ENCODE results near the gene TBX15. TPM values are rescaled to one million over a fixed set of nuclear protein-coding genes. Genes with fewer than 3 reads are reported as not detected.

TBX15 gene
- total RNA-seq, 1 experiment from 2014 or later = 0.09 TPM

DNA sequence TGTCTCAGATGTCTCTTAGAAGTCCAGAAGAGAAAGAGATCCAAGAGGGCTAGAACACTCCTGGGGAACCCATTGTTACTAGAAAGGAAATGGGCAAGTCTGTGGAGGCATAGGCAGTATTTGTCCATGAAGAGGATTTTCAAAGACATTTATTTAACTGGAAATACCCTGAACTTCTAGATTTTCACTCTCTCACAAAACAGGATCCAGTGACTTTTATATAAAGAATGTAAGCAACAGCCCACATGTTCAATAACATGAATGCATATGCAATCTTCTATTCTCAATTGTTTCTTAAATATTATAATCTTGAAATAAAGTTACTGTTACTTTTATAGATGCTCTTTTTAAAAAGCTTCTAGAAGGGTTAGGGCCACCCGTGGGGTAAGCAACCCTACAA is 53.4 kb downstream of the TBX15 start:
- intact Hi-C loops (cut with micrococcal nuclease) = no loop called here
- no peaks in the 10 kb centered on the region for H3K36me3 Mint-ChIP-seq (ENCODE audit: insufficient read depth, unreplicated experiment)
- no peak for DNase-seq (ENCODE audit: unreplicated experiment)
- no TSS peak for BruUV-seq (replicated peaks)
- no peaks in the 10 kb centered on the region for H3K4me1 Mint-ChIP-seq (ENCODE audit: insufficient read depth, unreplicated experiment)
- H3K27ac Mint-ChIP-seq (ENCODE audit: low read depth, unreplicated experiment) = no peak overlapping the region
- no peak overlapping the region for H3K4me3 Mint-ChIP-seq (ENCODE audit: unreplicated experiment)
- peaks cover 25% of the 10 kb centered on the region for H3K27me3 Mint-ChIP-seq (ENCODE audit: insufficient read depth, unreplicated experiment)
- TF ChIP-seq CTCF (IDR thresholded peaks at IDR 0.05; ENCODE audit: unreplicated experiment) = no peak
- CTCF ChIA-PET = no interaction called here
- no peaks in the 10 kb centered on the region for H3K9me3 Mint-ChIP-seq (ENCODE audit: unreplicated experiment)
- POLR2A ChIA-PET = interaction anchor here (0.6 to 1.3 kb wide), 2 partner anchors 27 to 271 kb away, joined by 3 read pairs; no protein-coding TSS in a partner anchor

GRCh38 chr1:118933051-118933781 is 54.9 kb downstream of the TBX15 start:
- TF ChIP-seq CTCF (IDR thresholded peaks at IDR 0.05; ENCODE audit: unreplicated experiment) = no peak
- Mint-ChIP-seq H3K4me1 (ENCODE audit: insufficient read depth, unreplicated experiment) (no peaks in the 10 kb centered on the region), H3K36me3 (ENCODE audit: insufficient read depth, unreplicated experiment) (no peaks in the 10 kb centered on the region), H3K4me3 (ENCODE audit: unreplicated experiment) (no peak overlapping the region), H3K27me3 (ENCODE audit: insufficient read depth, unreplicated experiment) (peaks cover 25% of the 10 kb centered on the region), H3K9me3 (ENCODE audit: unreplicated experiment) (peaks cover 7% of the 10 kb centered on the region), H3K27ac (ENCODE audit: low read depth, unreplicated experiment) (no peak overlapping the region)
- POLR2A ChIA-PET = interaction anchor here (0.6 kb wide), 1 partner anchor 72 kb away, joined by 3 read pairs; no protein-coding TSS in a partner anchor
- intact Hi-C loops (cut with micrococcal nuclease) = no loop called here
- CTCF ChIA-PET = interaction anchor here (0.5 to 0.6 kb wide), 3 partner anchors 41 to 199 kb away, joined by 3 to 4 read pairs (median 3); no protein-coding TSS in a partner anchor
- BruUV-seq (replicated peaks) = no TSS peak
- no peak for DNase-seq (ENCODE audit: unreplicated experiment)

- no peak overlapping the region for H3K27ac Mint-ChIP-seq (ENCODE audit: low read depth, unreplicated experiment)
- peaks cover 17% of the 10 kb centered on the region for H3K27me3 Mint-ChIP-seq (ENCODE audit: insufficient read depth, unreplicated experiment)
- H3K4me1 Mint-ChIP-seq (ENCODE audit: insufficient read depth, unreplicated experiment) = no peaks in the 10 kb centered on the region
- no peak overlapping the region for H3K4me3 Mint-ChIP-seq (ENCODE audit: unreplicated experiment)
- ChIA-PET POLR2A (no interaction called here), CTCF (interaction anchor here (0.9 kb wide), 1 partner anchor 23 kb away, joined by 4 read pairs; no protein-coding TSS in a partner anchor)
- no peak for TF ChIP-seq CTCF (IDR thresholded peaks at IDR 0.05; ENCODE audit: unreplicated experiment)
- DNase-seq (ENCODE audit: unreplicated experiment) = no peak
- no TSS peak for BruUV-seq (replicated peaks)
- H3K36me3 Mint-ChIP-seq (ENCODE audit: insufficient read depth, unreplicated experiment) = no peaks in the 10 kb centered on the region
- intact Hi-C loops (cut with micrococcal nuclease) = no loop called here
- H3K9me3 Mint-ChIP-seq (ENCODE audit: unreplicated experiment) = peaks cover 7% of the 10 kb centered on the region
Observed at GRCh38 chr1:118931876-118932275, 56.3 kb downstream of the TBX15 start.

DNA sequence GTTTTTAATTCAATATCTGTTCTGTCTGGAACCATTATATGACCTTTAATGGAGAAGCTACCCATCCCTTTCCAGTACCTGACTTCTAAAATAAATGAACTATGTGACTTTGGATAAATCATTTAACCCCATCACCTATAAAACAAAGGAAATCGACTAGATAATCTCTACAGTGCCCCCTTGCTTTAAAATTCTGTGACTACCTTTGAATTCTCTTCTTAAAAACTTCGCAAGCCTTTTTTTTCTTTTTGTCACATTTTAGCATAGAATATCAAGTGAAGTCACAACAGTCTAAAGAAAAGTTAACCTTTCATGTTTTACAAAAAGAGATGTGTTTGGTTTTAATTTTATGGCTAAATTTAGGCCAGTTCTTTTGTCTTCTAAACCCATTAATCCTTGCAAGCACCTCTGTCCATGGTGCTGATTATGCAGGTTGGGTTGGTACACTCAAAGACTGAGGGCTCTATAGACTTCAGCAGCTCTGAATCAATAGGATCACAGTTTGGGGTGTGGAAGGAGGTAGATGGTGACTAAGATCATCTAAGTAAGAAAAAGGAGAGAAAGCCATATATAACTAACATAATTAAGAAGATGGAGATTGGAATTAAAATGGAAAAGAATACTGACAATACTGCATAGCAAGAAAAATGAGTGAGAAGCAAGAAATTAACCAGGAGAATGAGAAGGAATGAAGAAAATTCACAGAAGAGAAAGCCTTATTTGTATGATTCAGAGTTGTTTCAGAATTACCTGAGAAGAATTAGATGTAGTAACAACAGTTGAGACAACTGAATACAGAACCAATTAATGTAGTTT is 59.2 kb downstream of the TBX15 start:
- DNase-seq (ENCODE audit: unreplicated experiment) = peak; percentile 71

More for the DNA sequence above, 59.2 kb downstream of the TBX15 start:
- H3K9me3 Mint-ChIP-seq (ENCODE audit: unreplicated experiment) = peaks cover 7% of the 10 kb centered on the region
- no peak overlapping the region for H3K4me3 Mint-ChIP-seq (ENCODE audit: unreplicated experiment)
- no peak for TF ChIP-seq CTCF (IDR thresholded peaks at IDR 0.05; ENCODE audit: unreplicated experiment)
- peaks cover 37% of the 10 kb centered on the region for H3K27me3 Mint-ChIP-seq (ENCODE audit: insufficient read depth, unreplicated experiment)
- H3K27ac Mint-ChIP-seq (ENCODE audit: low read depth, unreplicated experiment) = no peak overlapping the region
- ChIA-PET POLR2A (no interaction called here), CTCF (interaction anchor here (0.7 kb wide), 1 partner anchor 39 kb away, joined by 3 read pairs; no protein-coding TSS in a partner anchor)
- intact Hi-C loops (cut with micrococcal nuclease) = no loop called here
- no peaks in the 10 kb centered on the region for H3K4me1 Mint-ChIP-seq (ENCODE audit: insufficient read depth, unreplicated experiment)
- H3K36me3 Mint-ChIP-seq (ENCODE audit: insufficient read depth, unreplicated experiment) = no peaks in the 10 kb centered on the region
- no TSS peak for BruUV-seq (replicated peaks)
